HG03520 (cell line): ENCODE measurements around the gene DKK2.

Experiments used
- ATAC-seq: cut with Tn5 transposase; IDR thresholded peaks from one replicate; pipeline ENCODE4 v1.9.1; 2021; ENCODE audit warnings: mild to moderate bottlenecking, moderate library complexity; ENCODE audit not compliant: unreplicated experiment

DKK2 gene

GRCh38 chr4:107017443-107018343 lies 18.4 kb downstream of the DKK2 start:
- no peak for ATAC-seq

GRCh38 chr4:107011312-107011711 lies 24.8 kb downstream of the DKK2 start:
- no peak for ATAC-seq

GRCh38 chr4:107009196-107009968 lies 26.7 kb downstream of the DKK2 start:
- ATAC-seq, result no peak

GRCh38 chr4:107008115-107008514 lies 28.0 kb downstream of the DKK2 start:
- ATAC-seq, result no peak

GRCh38 chr4:107006218-107006617 lies 29.9 kb downstream of the DKK2 start:
- ATAC-seq, result peak; percentile 57

- no peak for ATAC-seq
These were observed 39.6 kb downstream of the DKK2 start for GRCh38 chr4:106996490-106996889.

GRCh38 chr4:106993827-106994226 lies 42.3 kb downstream of the DKK2 start:
- no peak for ATAC-seq

- no peak for ATAC-seq
These were observed 48.8 kb downstream of the DKK2 start for GRCh38 chr4:106987311-106987710.

GRCh38 chr4:106986486-106986885 lies 49.6 kb downstream of the DKK2 start:
- ATAC-seq, result no peak

GRCh38 chr4:106985830-106986229 lies 50.3 kb downstream of the DKK2 start:
- no peak for ATAC-seq

GRCh38 chr4:106982711-106983211 lies 53.4 kb downstream of the DKK2 start:
- no peak for ATAC-seq

- ATAC-seq, result no peak
These were observed 54.7 kb downstream of the DKK2 start for GRCh38 chr4:106981431-106981830.

- no peak for ATAC-seq
These were observed 56.6 kb downstream of the DKK2 start for GRCh38 chr4:106979476-106979875.

- no peak for ATAC-seq
These were observed 57.9 kb downstream of the DKK2 start for GRCh38 chr4:106978046-106978774.

GRCh38 chr4:106971636-106972035 lies 64.5 kb downstream of the DKK2 start:
- ATAC-seq, result no peak

GRCh38 chr4:106967892-106968291 lies 68.2 kb downstream of the DKK2 start:
- no peak for ATAC-seq

- no peak for ATAC-seq
These were observed 82.9 kb downstream of the DKK2 start for GRCh38 chr4:106953036-106953705.

- no peak for ATAC-seq
These were observed 84.2 kb downstream of the DKK2 start for GRCh38 chr4:106951891-106952290.

- ATAC-seq, result no peak
These were observed 94.3 kb downstream of the DKK2 start for GRCh38 chr4:106941841-106942240.

GRCh38 chr4:106930522-106930921 lies 105.6 kb downstream of the DKK2 start:
- ATAC-seq, result no peak

- ATAC-seq, result no peak
These were observed 106.9 kb downstream of the DKK2 start for GRCh38 chr4:106929248-106929647.
